GM23248 (cell line): Measurements from ENCODE around the gene SPTLC3. TPM values are rescaled to one million over a fixed set of nuclear protein-coding genes. Genes with fewer than 3 reads are reported as not detected.

Experiments used
- DNase-seq: peaks from one replicate; pipeline ENCODE4 v3.0.0-alpha.2; 2015
- H2AFZ ChIP-seq: fragments of 200-600 bp; sonication (generic); 2 replicates; pipeline ENCODE4 v1.6.1; 2016; ENCODE audit warnings: antibody characterized with exemption
- H3F3A ChIP-seq: fragments of 200-600 bp; sonication (generic); 2 replicates; pipeline ENCODE4 v1.6.1; 2016; ENCODE audit warnings: mild to moderate bottlenecking, antibody characterized with exemption, mixed run types; ENCODE audit not compliant: insufficient read depth
- H3K27ac ChIP-seq: fragments of 200-600 bp; sonication (generic); 2 replicates; pipeline ENCODE4 v1.5.1; 2016; ENCODE audit warnings: mild to moderate bottlenecking
- H3K27me3 ChIP-seq: fragments of 200-600 bp; sonication (generic); replicated peaks from 2 replicates; pipeline ENCODE4 v1.6.1; 2016; ENCODE audit warnings: mild to moderate bottlenecking; ENCODE audit not compliant: insufficient read depth
- H3K36me3 ChIP-seq: fragments of 200-600 bp; sonication (generic); 2 replicates; pipeline ENCODE4 v1.6.1; 2016; ENCODE audit warnings: low read depth, mild to moderate bottlenecking
- H3K4me1 ChIP-seq: fragments of 200-600 bp; sonication (generic); 2 replicates; pipeline ENCODE4 v1.6.1; 2016; ENCODE audit warnings: mild to moderate bottlenecking; ENCODE audit not compliant: insufficient read depth
- H3K4me2 ChIP-seq: fragments of 200-600 bp; sonication (generic); one replicate; pipeline ENCODE4 v1.6.1; 2016; ENCODE audit warnings: mild to moderate bottlenecking; ENCODE audit not compliant: unreplicated experiment
- H3K4me3 ChIP-seq: fragments of 200-600 bp; sonication (generic); 2 replicates; pipeline ENCODE4 v1.5.1; 2016; ENCODE audit warnings: mild to moderate bottlenecking
- H3K79me2 ChIP-seq: fragments of 200-600 bp; sonication (generic); 2 replicates; pipeline ENCODE4 v1.6.1; 2016; ENCODE audit warnings: mild to moderate bottlenecking; ENCODE audit not compliant: insufficient read depth
- H3K9ac ChIP-seq: fragments of 200-600 bp; sonication (generic); 2 replicates; pipeline ENCODE4 v1.6.1; 2016; ENCODE audit warnings: mild to moderate bottlenecking
- H3K9me2 ChIP-seq: fragments of 200-600 bp; sonication (generic); 2 replicates; pipeline ENCODE4 v1.6.1; 2016; ENCODE audit warnings: mixed run types, mild to moderate bottlenecking, moderate library complexity; ENCODE audit not compliant: insufficient read depth
- H3K9me3 ChIP-seq: fragments of 200-600 bp; sonication (generic); one replicate; pipeline ENCODE4 v1.6.1; 2017; ENCODE audit warnings: low read depth
- H4K20me1 ChIP-seq: fragments of 200-600 bp; sonication (generic); 2 replicates; pipeline ENCODE4 v1.6.0; 2016; ENCODE audit not compliant: insufficient read depth
- EZH2 ChIP-seq: fragments of 200-600 bp; sonication (generic); IDR thresholded peaks from 2 replicates; pipeline ENCODE4 v1.6.1; 2018; ENCODE audit warnings: antibody characterized with exemption, mild to moderate bottlenecking; ENCODE audit not compliant: insufficient read depth, poor library complexity, severe bottlenecking
- EZH2phosphoT487 ChIP-seq: fragments of 200-600 bp; sonication (generic); IDR thresholded peaks from 2 replicates; pipeline ENCODE4 v1.6.1; 2018; ENCODE audit warnings: antibody characterized with exemption, moderate library complexity, mild to moderate bottlenecking, low read depth; ENCODE audit not compliant: insufficient read depth
- WGBS, 2 experiments: methylation state at CpG; one replicate each; pipeline ENCODE4 v1.1.6; 2015 to 2017; ENCODE audit warnings: low lambda C conversion rate in 2 of 2, low coverage in 1 of 2; ENCODE audit errors: missing lambda C conversion rate in 2 of 2; 5-methylcytosine and 5-hydroxymethylcytosine counted together
- in situ Hi-C: fragments of 300-500 bp; cut with MboI; formaldehyde crosslinking; loops from 2 replicates; pipeline ENCODE4 v1.15.0; 2020
- polyA plus RNA-seq: library from polyadenylated mRNA; unstranded; fragments of >200 nt; fragmentation: Nextera tagmentation; extraction: Ambion mirVana; gene quantifications from 2 replicates; pipeline ENCODE4 v1.2.1, GENCODE V29; 2016
- total RNA-seq: library from RNA; depleted of rRNA; stranded (reverse); fragments of >200 nt; shearing (Covaris generic); gene quantifications from 2 replicates; pipeline ENCODE4 v1.2.3, GENCODE V29; 2014

Gene SPTLC3
- total and polyA plus RNA-seq, 2 experiments from 2014 or later: 1.4 to 5.5 TPM

DNA sequence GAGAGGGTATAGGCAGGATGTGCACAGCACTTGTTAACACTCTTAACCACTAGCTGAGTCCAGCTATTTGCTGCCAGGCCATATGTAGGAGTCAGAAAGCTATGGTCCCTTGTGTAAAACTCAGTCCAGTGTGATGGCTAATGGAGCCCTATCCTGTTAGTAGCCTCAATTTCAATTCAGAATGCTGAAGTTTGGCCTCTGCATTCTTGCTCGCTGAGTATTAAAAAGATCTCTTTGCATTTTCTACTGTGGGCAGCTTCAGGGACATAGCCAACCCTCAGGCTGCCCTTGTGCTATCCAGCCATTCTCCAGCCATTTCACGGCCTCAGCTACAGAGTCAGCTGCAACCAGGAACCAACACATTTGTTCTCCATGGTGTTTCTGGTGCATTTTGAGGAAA, 92.5 kb downstream of the SPTLC3 start:
- H3K27ac ChIP-seq: no peak overlapping the region
- H3K4me2 ChIP-seq: no peak overlapping the region
- no peak for DNase-seq
- H3K79me2 ChIP-seq: no peaks in the 10 kb centered on the region
- H3K36me3 ChIP-seq: no peaks in the 10 kb centered on the region
- no peak overlapping the region for H2AFZ ChIP-seq
- H3K27me3 ChIP-seq: no peaks in the 10 kb centered on the region; the same call in 1 of the 2 replicates
- 92 to 96% methylated on average over 2 of the region's 2 CpGs for WGBS, 2 experiments
- H3F3A ChIP-seq: 0 out of 2 replicates have a peak, but pooled peaks cover 6% of the 10 kb centered on the region
- no peaks in the 10 kb centered on the region for H3K9me3 ChIP-seq
- TF ChIP-seq EZH2phosphoT487 (no peak), EZH2 (no peak)
- in situ Hi-C loops: loop anchor here (5.0 kb wide), 1 partner anchor 124 kb away; no protein-coding TSS in a partner anchor
- H3K4me3 ChIP-seq: no peak overlapping the region
- H3K9me2 ChIP-seq: no peaks in the 10 kb centered on the region
- no peak overlapping the region for H3K9ac ChIP-seq
- H4K20me1 ChIP-seq: no peaks in the 10 kb centered on the region
- no peaks in the 10 kb centered on the region; the same call in 1 of the 2 replicates for H3K4me1 ChIP-seq

DNA sequence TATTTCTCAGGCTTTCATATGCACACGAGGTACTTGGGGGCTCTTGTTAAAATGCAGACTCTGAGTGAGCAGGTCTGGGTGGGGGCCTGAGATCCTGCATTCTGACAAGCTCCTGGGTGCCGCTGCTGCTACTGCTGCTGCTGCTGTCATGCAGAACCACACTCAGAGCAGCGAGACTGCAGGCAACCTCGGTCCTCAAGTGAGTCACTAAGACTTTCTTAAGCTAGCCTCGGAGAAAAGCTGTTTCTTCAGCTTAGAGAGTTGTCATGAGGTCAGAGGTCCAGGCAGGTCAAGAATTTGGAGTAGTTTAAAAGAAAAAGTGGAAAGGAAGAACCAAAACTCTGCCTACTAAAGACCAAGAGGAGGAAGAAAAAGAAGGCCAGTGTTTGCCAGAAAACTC, 92.9 kb downstream of the SPTLC3 start:
- in situ Hi-C loops: loop anchor here (5.0 kb wide), 1 partner anchor 124 kb away; no protein-coding TSS in a partner anchor
- DNase-seq: peak; percentile 60

DNA sequence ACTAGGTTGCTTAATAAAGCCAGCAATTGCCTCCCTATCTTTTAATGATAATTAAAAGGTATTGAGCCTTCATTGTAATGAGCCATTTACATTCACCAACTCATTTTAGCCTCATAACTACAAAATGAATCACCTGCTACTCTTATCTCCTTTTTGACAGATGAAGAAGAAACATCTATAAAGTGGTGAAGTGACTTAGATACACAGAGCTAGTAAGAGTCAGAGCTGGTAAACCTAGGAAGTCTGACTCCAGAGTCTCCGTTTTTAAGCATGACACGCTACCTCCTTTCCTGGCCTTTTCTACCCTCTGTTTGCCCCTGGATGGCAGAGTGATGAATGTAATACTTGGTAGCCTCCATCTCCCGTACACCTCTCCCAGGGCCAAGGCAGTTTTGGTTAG, 93.5 kb downstream of the SPTLC3 start:
- 75% methylated on average over 3 of the region's 3 CpGs for WGBS, 2 experiments

More for the DNA sequence above, 92.9 kb downstream of the SPTLC3 start:
- no peaks in the 10 kb centered on the region; the same call in 1 of the 2 replicates for H3K4me1 ChIP-seq
- no peak overlapping the region for H2AFZ ChIP-seq
- no peaks in the 10 kb centered on the region for H3K9me2 ChIP-seq
- no peak overlapping the region for H3K9ac ChIP-seq
- H3F3A ChIP-seq: 0 out of 2 replicates have a peak, but pooled peaks cover 6% of the 10 kb centered on the region
- H3K79me2 ChIP-seq: no peaks in the 10 kb centered on the region
- H4K20me1 ChIP-seq: no peaks in the 10 kb centered on the region
- H3K4me3 ChIP-seq: no peak overlapping the region
- no peak overlapping the region for H3K4me2 ChIP-seq
- H3K36me3 ChIP-seq: no peaks in the 10 kb centered on the region
- no peaks in the 10 kb centered on the region; the same call in 1 of the 2 replicates for H3K27me3 ChIP-seq
- H3K9me3 ChIP-seq: no peaks in the 10 kb centered on the region
- no peak overlapping the region for H3K27ac ChIP-seq
- TF ChIP-seq EZH2phosphoT487 (no peak), EZH2 (no peak)
- 64 to 67% methylated on average over 5 of the region's 5 CpGs for WGBS, 2 experiments

DNA sequence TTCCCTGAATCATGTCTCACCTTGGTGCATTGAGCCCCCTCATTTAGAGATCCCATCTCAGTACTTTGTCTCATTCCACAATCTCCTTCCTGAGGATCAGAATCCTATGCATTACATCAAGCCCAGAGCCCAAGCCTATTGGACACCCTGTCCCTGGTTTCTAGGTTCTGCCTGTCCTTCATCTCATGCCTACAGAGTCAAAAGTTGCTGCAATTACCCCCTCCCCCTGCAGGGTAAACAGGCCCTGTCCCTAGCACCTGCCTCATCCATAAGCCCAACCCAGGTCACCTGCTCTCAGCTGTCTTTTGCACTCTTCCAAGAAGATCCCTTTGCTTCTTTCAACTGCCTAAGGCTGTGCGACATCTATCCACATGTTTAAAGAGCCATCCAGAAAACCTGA, 93.9 kb downstream of the SPTLC3 start:
- no peak for DNase-seq
- Histone ChIP-seq H4K20me1 (no peaks in the 10 kb centered on the region), H3K4me3 (no peak overlapping the region), H3K27me3 (no peaks in the 10 kb centered on the region; the same call in 1 of the 2 replicates), H3K36me3 (no peaks in the 10 kb centered on the region), H3K79me2 (no peaks in the 10 kb centered on the region), H3K9ac (no peak overlapping the region), H3K9me3 (no peaks in the 10 kb centered on the region), H3K9me2 (no peaks in the 10 kb centered on the region), H3K4me1 (no peaks in the 10 kb centered on the region; the same call in 1 of the 2 replicates), H2AFZ (no peak overlapping the region), H3F3A (0 out of 2 replicates have a peak, but pooled peaks cover 6% of the 10 kb centered on the region), H3K4me2 (no peak overlapping the region), H3K27ac (no peak overlapping the region)
- TF ChIP-seq EZH2phosphoT487 (no peak), EZH2 (no peak)
- in situ Hi-C loops: loop anchor here (5.0 kb wide), 1 partner anchor 125 kb away; no protein-coding TSS in a partner anchor
- WGBS, 2 experiments: 84 to 90% methylated on average over 1 of the region's 1 CpG

More for the DNA sequence above, 93.5 kb downstream of the SPTLC3 start:
- in situ Hi-C loops: loop anchor here (5.0 kb wide), 1 partner anchor 125 kb away; no protein-coding TSS in a partner anchor
- Histone ChIP-seq H2AFZ (no peak overlapping the region), H3F3A (0 out of 2 replicates have a peak, but pooled peaks cover 6% of the 10 kb centered on the region), H4K20me1 (no peaks in the 10 kb centered on the region), H3K4me1 (no peaks in the 10 kb centered on the region; the same call in 1 of the 2 replicates), H3K36me3 (no peaks in the 10 kb centered on the region), H3K9me2 (no peaks in the 10 kb centered on the region), H3K9me3 (no peaks in the 10 kb centered on the region), H3K27ac (no peak overlapping the region), H3K4me3 (no peak overlapping the region), H3K4me2 (no peak overlapping the region), H3K27me3 (no peaks in the 10 kb centered on the region; the same call in 1 of the 2 replicates), H3K79me2 (no peaks in the 10 kb centered on the region), H3K9ac (no peak overlapping the region)
- TF ChIP-seq EZH2 (no peak), EZH2phosphoT487 (no peak)
- no peak for DNase-seq
